Heart left ventricle (tissue), 16 donors: Measurements from ENCODE around the gene KRT1. TPM values are rescaled to one million over a fixed set of nuclear protein-coding genes. Genes with fewer than 3 reads are reported as not detected.

Source experiments
- ATAC-seq, 4 donors: fragments of 200-7000 bp; cut with Tn5 transposase; one replicate each; pipeline ENCODE4 v1.9.1; 2020 to 2022; ENCODE audit warnings: moderate library complexity in 4 of 4, mild to moderate bottlenecking in 3 of 4, moderate number of reproducible peaks in 1 of 4
- DNase-seq, 5 donors: peaks; one replicate each; pipeline ENCODE4 v3.0.0-alpha.2; 2020
- H3K27ac ChIP-seq, 12 donors: fragments of 200-600 bp; sonication (generic) in 4 of 12; one replicate each; pipeline versions ENCODE4 v1.5.0 to v1.8.0; 2016 to 2022; ENCODE audit warnings: mild to moderate bottlenecking in 2 of 12
- H3K27me3 ChIP-seq, 9 donors: fragments of 200-600 bp; sonication (generic) in 2 of 9; one replicate each; pipeline versions ENCODE4 v1.5.1 to v1.8.0; 2016 to 2022; ENCODE audit warnings: mild to moderate bottlenecking in 3 of 9
- H3K36me3 ChIP-seq, 9 donors: fragments of 200-600 bp; sonication (generic) in 2 of 9; one replicate each; pipeline versions ENCODE4 v1.5.0 to v1.8.0; 2018 to 2022; ENCODE audit warnings: mild to moderate bottlenecking in 2 of 9
- H3K4me1 ChIP-seq, 12 donors: fragments of 200-600 bp; sonication (generic) in 4 of 12; one replicate each; pipeline versions ENCODE4 v1.5.0 to v1.8.0; 2016 to 2022; ENCODE audit warnings: mild to moderate bottlenecking in 3 of 12
- H3K4me3 ChIP-seq, 12 donors: fragments of 200-600 bp; sonication (generic) in 4 of 12; one replicate each; pipeline versions ENCODE4 v1.5.0 to v1.8.0; 2017 to 2022; ENCODE audit warnings: mild to moderate bottlenecking in 9 of 12, moderate library complexity in 4 of 12
- H3K9me3 ChIP-seq, 12 donors: fragments of 200-600 bp; sonication (generic) in 4 of 12; one replicate each; pipeline versions ENCODE4 v1.5.0 to v1.8.0; 2016 to 2022; ENCODE audit warnings: mild to moderate bottlenecking in 1 of 12
- CTCF ChIP-seq, 12 donors: fragments of 200-600 bp; sonication (generic) in 4 of 12; IDR thresholded peaks; one replicate each; pipeline versions ENCODE4 v1.5.0 to v1.8.0; 2018 to 2022; ENCODE audit warnings: antibody characterized with exemption in 12 of 12, mild to moderate bottlenecking in 5 of 12
- POLR2A ChIP-seq, 2 donors: fragments of 450-650 bp; IDR thresholded peaks; one replicate each; pipeline ENCODE4 v1.6.1; 2017; ENCODE audit warnings: antibody characterized with exemption in 2 of 2, mild to moderate bottlenecking in 2 of 2, moderate library complexity in 2 of 2
- whole genome bisulfite sequencing, 4 donors: extraction: QIAGEN DNeasy Blood & Tissue Kit in 2 of 4; methylation state at CpG; one replicate each; pipeline versions ENCODE4 v1.1.5 to v1.1.7; 2013 to 2018; 5-methylcytosine and 5-hydroxymethylcytosine counted together
- intact Hi-C, 10 donors: fragments of 100-400 bp; cut with DNase I; formaldehyde crosslinking; loops; one replicate each; pipeline versions ENCODE4 v1.11.1 to v1.14.2; 2022
- polyA plus RNA-seq, 2 donors: library from polyadenylated mRNA; stranded (reverse); fragments of 200-250 nt; gene quantifications; one replicate each; pipeline ENCODE4 v1.2.3, GENCODE V29; 2013
- total RNA-seq, 9 donors: library from RNA; depleted of rRNA in 2 of 9; stranded (reverse); fragments of >200 nt in 2 of 9; fragmentation: NEBNext Ultra II Directional in 3 of 9; extraction: Animal tissue kit (Norgen Biotek cat#: 25700) in 3 of 9; gene quantifications; one replicate each; pipeline versions ENCODE4 v1.1.0 to v1.2.4, GENCODE V29; 2016 to 2023
- donor health status: ischemic (EF 13 %, LVEDD 7.1; RV severe dilation, severe dysfunction).
- donor health status: healthy with polysubstance abuse.
- donor health status: DM: no; HTN: yes; CAD: no.
- donor health status: DM: no; HTN: no; CAD: no.
- donor health status: ischemic (EF 25% LVEDD 6.9; RV normal size, moderate dysfunction).
- donor health status: ischemic (EF 25% LVEDD 5.7; RV mildly dilated, moderate dysfunction).
- donor health status: healthy.
- donor health status: DM: yes; HTN: yes; CAD: no.
- donor health status: ischemic (EF 35%, LVEDD 5.7; RV mildly dilated, moderate dysfunction).
- donor health status: nonischemic (EF 11% LVEDD 7.7; RV severe dilation, severe dysfunction).
- donor health status: DM: yes; HTN: yes; CAD: no.
- donor health status: PGD.
- donor health status: ischemic (EF 29% LVEDD 5.4; RV normal size, mild dysfunction).
- donor health status: nonischemic (EF 23%, LVEDD 6.1; RV moderate dilation, normal function).

The KRT1 gene
- total and polyA plus RNA-seq, 11 donors, result 0.35 TPM; not detected in 10

GRCh38 chr12:52726451-52726850 is 46.2 kb upstream of the KRT1 start:
- Histone ChIP-seq H3K36me3 (no peaks in the 10 kb centered on the region), H3K27ac (no peak overlapping the region), H3K9me3 (no peaks in the 10 kb centered on the region), H3K4me1 (no peaks in the 10 kb centered on the region), H3K27me3 (peaks cover 0 to 9% (median 0%) of the 10 kb centered on the region in 9 donors), H3K4me3 (no peak overlapping the region)
- DNase-seq, result no peak
- no peak for ATAC-seq
- TF ChIP-seq POLR2A (IDR thresholded peaks at IDR 0.05), result no peak
- WGBS, 4 donors, result 44 to 68% (median 59%) methylated on average over 2 of the region's 2 CpGs
- intact Hi-C loops, result no loop called here

GRCh38 chr12:52724384-52724783 is 44.2 kb upstream of the KRT1 start:
- DNase-seq, result no peak
- Histone ChIP-seq H3K4me3 (no peak overlapping the region), H3K9me3 (no peaks in the 10 kb centered on the region), H3K27ac (no peak overlapping the region), H3K27me3 (peaks cover 0 to 9% (median 0%) of the 10 kb centered on the region in 9 donors), H3K4me1 (no peaks in the 10 kb centered on the region), H3K36me3 (no peaks in the 10 kb centered on the region)
- peak in 1 of 4 donors; percentile 27 for ATAC-seq
- no peak for TF ChIP-seq POLR2A (IDR thresholded peaks at IDR 0.05)
- no peak for TF ChIP-seq CTCF (IDR thresholded peaks at IDR 0.05)
- intact Hi-C loops, result no loop called here
- WGBS, 4 donors, result 78 to 92% (median 87%) methylated on average over 2 to 3 of the region's 3 CpGs

- Histone ChIP-seq H3K36me3 (no peaks in the 10 kb centered on the region), H3K4me1 (no peaks in the 10 kb centered on the region), H3K27me3 (peaks cover 0 to 9% (median 0%) of the 10 kb centered on the region in 9 donors), H3K9me3 (no peaks in the 10 kb centered on the region), H3K4me3 (no peak overlapping the region), H3K27ac (no peak overlapping the region)
- DNase-seq, result no peak
- ATAC-seq, result no peak
- no peak for TF ChIP-seq POLR2A (IDR thresholded peaks at IDR 0.05)
- no peak for TF ChIP-seq CTCF (IDR thresholded peaks at IDR 0.05)
- intact Hi-C loops, result no loop called here
- WGBS, 4 donors, result 73 to 78% (median 74%) methylated on average over 2 of the region's 2 CpGs
These were observed 42.5 kb upstream of the KRT1 start for GRCh38 chr12:52722680-52723079.

- no peaks in the 10 kb centered on the region for H3K36me3 ChIP-seq
- TF ChIP-seq CTCF (IDR thresholded peaks at IDR 0.05), result no peak
- no peak for TF ChIP-seq POLR2A (IDR thresholded peaks at IDR 0.05)
- H3K27ac ChIP-seq, result no peak overlapping the region
- H3K9me3 ChIP-seq, result no peaks in the 10 kb centered on the region
- H3K4me1 ChIP-seq, result no peaks in the 10 kb centered on the region
- 41 to 58% (median 50%) methylated on average over 3 of the region's 3 CpGs for WGBS, 4 donors
- ATAC-seq (no peak), DNase-seq (no peak)
- no peak overlapping the region for H3K4me3 ChIP-seq
- peaks cover 0 to 9% (median 0%) of the 10 kb centered on the region in 9 donors for H3K27me3 ChIP-seq
- intact Hi-C loops, result no loop called here
These were observed 41.7 kb upstream of the KRT1 start for GRCh38 chr12:52721838-52722470.
